Ascending aorta (tissue), 2 donors: ENCODE results near the gene NUDT21. TPM values are rescaled to one million over a fixed set of nuclear protein-coding genes. Genes with fewer than 3 reads are reported as not detected.
"Not testable (repeated sequence)": the region's sequence is repeated elsewhere in the genome, so short reads cannot be mapped to it uniquely, and the experiment has no call there.

Experiments used
- DNase-seq, 2 donors: peaks; one replicate each; pipeline ENCODE4 v3.0.0-alpha.2; 2019; ENCODE audit warnings: low spot score in 2 of 2
- H3K27ac ChIP-seq, 2 donors: fragments of 200-600 bp; sonication (generic); one replicate each; pipeline ENCODE4 v1.5.1; 2016 to 2017; ENCODE audit warnings: mild to moderate bottlenecking in 1 of 2
- H3K27me3 ChIP-seq: fragments of 200-600 bp; sonication (generic); one replicate; pipeline ENCODE4 v1.5.1; 2017
- H3K36me3 ChIP-seq, 2 donors: fragments of 200-600 bp; sonication (generic); one replicate each; pipeline ENCODE4 v1.5.1; 2016
- H3K4me1 ChIP-seq, 2 donors: fragments of 200-600 bp; sonication (generic); one replicate each; pipeline ENCODE4 v1.5.1; 2016 to 2017; ENCODE audit warnings: mild to moderate bottlenecking in 1 of 2
- H3K4me3 ChIP-seq, 2 donors: fragments of 200-600 bp; sonication (generic); one replicate each; pipeline ENCODE4 v1.5.1; 2016 to 2017; ENCODE audit warnings: mild to moderate bottlenecking in 1 of 2
- H3K9me3 ChIP-seq, 2 donors: fragments of 200-600 bp; sonication (generic); one replicate each; pipeline ENCODE4 v1.5.1; 2016
- intact Hi-C: fragments of 100-400 bp; cut with DNase I; formaldehyde crosslinking; loops from one replicate; pipeline ENCODE4 v1.15.1; 2023
- total RNA-seq: library from RNA; depleted of rRNA; stranded (reverse); fragments of >200 nt; gene quantifications from one replicate; pipeline ENCODE4 v1.1.0, GENCODE V29; 2016
- TF ChIP-seq, protein P1 (sequence below), 3 experiments: fragments of 200-600 bp in 2 of 3; fragments of 450-650 bp in 1 of 3; sonication (generic) in 2 of 3; IDR thresholded peaks; one replicate each; pipeline ENCODE4 v1.5.1; 2016 to 2019; ENCODE audit warnings: antibody characterized with exemption in 3 of 3, mild to moderate bottlenecking in 1 of 3, moderate library complexity in 1 of 3

The NUDT21 gene
- total RNA-seq, 1 donor from 2014 or later, result 5.3 TPM

- Histone ChIP-seq H3K4me1 (no peaks in the 10 kb centered on the region), H3K9me3 (no peaks in the 10 kb centered on the region), H3K4me3 (no peak overlapping the region), H3K27me3 (no peaks in the 10 kb centered on the region), H3K27ac (no peak overlapping the region), H3K36me3 (peaks cover 43 to 52% of the 10 kb centered on the region in 2 donors)
- intact Hi-C loops, result no loop called here
- no peak for DNase-seq
- TF ChIP-seq, protein P1, sequence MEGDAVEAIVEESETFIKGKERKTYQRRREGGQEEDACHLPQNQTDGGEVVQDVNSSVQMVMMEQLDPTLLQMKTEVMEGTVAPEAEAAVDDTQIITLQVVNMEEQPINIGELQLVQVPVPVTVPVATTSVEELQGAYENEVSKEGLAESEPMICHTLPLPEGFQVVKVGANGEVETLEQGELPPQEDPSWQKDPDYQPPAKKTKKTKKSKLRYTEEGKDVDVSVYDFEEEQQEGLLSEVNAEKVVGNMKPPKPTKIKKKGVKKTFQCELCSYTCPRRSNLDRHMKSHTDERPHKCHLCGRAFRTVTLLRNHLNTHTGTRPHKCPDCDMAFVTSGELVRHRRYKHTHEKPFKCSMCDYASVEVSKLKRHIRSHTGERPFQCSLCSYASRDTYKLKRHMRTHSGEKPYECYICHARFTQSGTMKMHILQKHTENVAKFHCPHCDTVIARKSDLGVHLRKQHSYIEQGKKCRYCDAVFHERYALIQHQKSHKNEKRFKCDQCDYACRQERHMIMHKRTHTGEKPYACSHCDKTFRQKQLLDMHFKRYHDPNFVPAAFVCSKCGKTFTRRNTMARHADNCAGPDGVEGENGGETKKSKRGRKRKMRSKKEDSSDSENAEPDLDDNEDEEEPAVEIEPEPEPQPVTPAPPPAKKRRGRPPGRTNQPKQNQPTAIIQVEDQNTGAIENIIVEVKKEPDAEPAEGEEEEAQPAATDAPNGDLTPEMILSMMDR (IDR thresholded peaks at IDR 0.05), result no peak
Measured at GRCh38 chr16:56399047-56399446, 52.1 kb downstream of the NUDT21 start.

GRCh38 chr16:56396724-56397123 is 54.4 kb downstream of the NUDT21 start:
- H3K27ac ChIP-seq, H3K27me3 ChIP-seq, DNase-seq, H3K9me3 ChIP-seq, intact Hi-C loops, H3K4me1 ChIP-seq, H3K4me3 ChIP-seq: not testable (repeated sequence)
- peaks cover 28 to 37% of the 10 kb centered on the region in 2 donors for H3K36me3 ChIP-seq

DNA sequence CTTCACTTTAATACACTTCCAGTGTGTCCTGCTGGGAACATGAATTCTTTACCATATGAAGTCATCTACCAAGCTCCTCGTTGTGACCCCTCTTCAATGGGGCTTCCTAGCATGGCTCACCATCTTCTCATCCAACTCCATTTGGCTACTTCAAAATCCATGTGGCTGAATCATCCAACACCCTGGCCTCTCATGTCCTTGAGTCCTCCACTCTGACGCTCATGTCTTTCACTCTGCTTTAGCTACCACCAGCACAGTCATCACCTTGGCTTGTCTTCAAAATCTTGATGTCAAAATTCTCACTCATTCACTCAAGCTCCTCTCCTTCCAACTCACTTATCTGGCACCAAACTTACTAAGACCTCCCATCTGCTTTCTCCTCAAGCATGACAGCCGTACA is 61.6 kb downstream of the NUDT21 start:
- TF ChIP-seq, protein P1 (IDR thresholded peaks at IDR 0.05), result no peak
- no peaks in the 10 kb centered on the region for H3K27me3 ChIP-seq
- no peak overlapping the region for H3K4me3 ChIP-seq
- DNase-seq, result no peak
- H3K9me3 ChIP-seq, result no peaks in the 10 kb centered on the region
- no peaks in the 10 kb centered on the region for H3K4me1 ChIP-seq
- H3K27ac ChIP-seq, result no peak overlapping the region
- intact Hi-C loops, result no loop called here
- peaks cover 50 to 61% of the 10 kb centered on the region in 2 donors for H3K36me3 ChIP-seq

DNA sequence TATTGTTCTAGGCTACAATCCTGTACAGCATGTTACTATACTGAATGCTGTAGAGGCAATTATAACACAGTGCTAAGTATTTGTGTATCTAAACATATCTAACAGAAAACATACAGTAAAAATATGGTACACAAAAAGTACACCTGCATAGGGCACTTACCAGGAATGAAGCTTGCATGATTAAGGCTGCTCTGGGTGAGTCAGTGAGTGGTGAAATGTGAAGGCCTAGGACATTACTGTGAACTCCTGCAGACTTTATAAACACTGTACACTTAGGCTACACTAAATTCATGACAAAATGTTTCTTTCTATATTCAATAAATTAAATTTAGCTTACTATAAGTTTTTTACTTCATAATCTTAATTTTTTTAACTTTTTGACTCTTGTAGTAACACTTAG is 62.9 kb downstream of the NUDT21 start:
- Histone ChIP-seq H3K4me3 (no peak overlapping the region), H3K36me3 (peaks cover 63 to 74% of the 10 kb centered on the region in 2 donors), H3K4me1 (no peaks in the 10 kb centered on the region), H3K27ac (no peak overlapping the region), H3K9me3 (no peaks in the 10 kb centered on the region), H3K27me3 (no peaks in the 10 kb centered on the region)
- TF ChIP-seq, protein P1 (IDR thresholded peaks at IDR 0.05), result no peak
- intact Hi-C loops, result no loop called here
- no peak for DNase-seq

DNA sequence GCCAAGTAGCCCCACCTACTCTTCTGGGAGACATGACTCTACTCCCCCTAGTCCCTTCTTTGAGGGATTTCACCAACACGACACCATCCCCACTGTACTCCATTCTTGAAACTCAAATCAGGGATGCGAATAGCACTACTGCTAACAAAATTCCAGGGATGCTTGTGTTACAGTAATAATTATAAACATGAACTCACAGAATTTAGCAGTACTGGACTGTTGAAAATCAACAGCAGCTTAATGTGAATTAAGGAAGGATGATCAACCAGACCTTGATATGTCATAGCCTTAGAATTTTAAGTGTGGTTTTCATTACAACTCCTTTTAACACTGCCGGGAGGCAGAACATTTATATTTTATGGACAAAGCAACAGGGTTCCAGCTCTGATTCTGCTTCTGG is 63.7 kb downstream of the NUDT21 start:
- Histone ChIP-seq H3K36me3 (peaks cover 70 to 80% of the 10 kb centered on the region in 2 donors), H3K27me3 (no peaks in the 10 kb centered on the region), H3K4me3 (no peak overlapping the region), H3K4me1 (no peaks in the 10 kb centered on the region), H3K27ac (no peak overlapping the region), H3K9me3 (no peaks in the 10 kb centered on the region)
- TF ChIP-seq, protein P1 (IDR thresholded peaks at IDR 0.05), result no peak
- intact Hi-C loops, result no loop called here
- no peak for DNase-seq

DNA sequence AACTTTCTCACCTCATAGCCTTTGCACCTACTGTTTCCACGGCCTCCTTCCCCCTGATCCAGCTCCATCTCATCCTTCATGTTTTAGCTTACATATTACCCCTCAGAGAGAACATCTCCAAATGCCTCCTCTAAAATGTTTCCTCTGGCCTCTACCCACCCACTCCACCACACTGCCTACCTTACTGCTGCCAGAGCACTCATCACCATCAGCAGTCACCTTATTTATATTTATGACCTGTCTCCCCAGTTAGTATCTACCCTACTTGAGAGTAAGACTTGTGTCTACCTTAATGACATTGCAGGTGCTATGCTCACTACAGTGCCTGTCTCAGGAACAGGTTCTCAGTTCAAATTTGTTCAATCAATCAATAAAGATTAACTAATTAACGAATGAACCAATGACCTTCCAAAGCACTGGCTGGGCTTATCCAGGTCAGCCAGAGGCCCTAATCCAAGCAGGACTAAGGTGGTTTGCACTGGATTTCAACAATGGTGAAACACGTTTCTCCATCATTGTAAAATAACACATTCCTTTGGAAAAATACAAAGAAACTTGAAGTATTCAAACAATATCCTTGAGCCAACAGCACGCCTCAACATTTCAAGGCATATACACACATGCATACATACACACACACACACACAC is 66.9 kb downstream of the NUDT21 start:
- peaks cover 81 to 86% of the 10 kb centered on the region in 2 donors for H3K36me3 ChIP-seq
- intact Hi-C loops, result no loop called here
- peaks cover 13 to 18% of the 10 kb centered on the region in 2 donors for H3K9me3 ChIP-seq

More for the DNA sequence above, 66.9 kb downstream of the NUDT21 start:
- Histone ChIP-seq H3K27ac (no peak overlapping the region), H3K4me3 (no peak overlapping the region), H3K27me3 (no peaks in the 10 kb centered on the region), H3K4me1 (no peaks in the 10 kb centered on the region)
- TF ChIP-seq, protein P1 (IDR thresholded peaks at IDR 0.05), result no peak
- no peak for DNase-seq
